ENCODE measurements around the gene AFG3L2. TPM values are rescaled to one million over a fixed set of nuclear protein-coding genes. Genes with fewer than 3 reads are reported as not detected.

The AFG3L2 gene
- total and polyA plus RNA-seq, 2 of the 8 experiments (the other 6 are each of a cell fraction or from before 2014, with no cell fraction given): 29.7 to 84.8 TPM

DNA sequence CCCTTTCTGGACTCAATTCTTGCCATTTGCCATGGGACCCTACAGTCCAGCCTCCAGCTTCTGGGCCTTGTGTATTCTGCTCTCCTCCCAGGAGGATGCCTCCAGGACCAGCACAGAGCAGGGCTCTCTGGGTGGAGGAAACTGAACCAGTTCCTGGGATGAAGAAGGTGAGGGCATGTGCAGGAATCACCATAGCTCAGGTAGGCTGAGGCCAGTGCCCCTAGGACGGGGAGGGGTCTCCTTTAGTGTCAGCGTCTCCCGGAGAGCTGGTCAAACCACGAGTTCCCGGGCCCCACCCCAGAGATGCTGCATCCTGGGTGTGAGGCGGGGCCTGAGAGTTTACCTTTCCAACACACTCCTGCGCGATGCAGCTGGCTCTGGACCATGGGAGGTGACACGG is 24.9 kb upstream of the AFG3L2 start (continued):
- TF ChIP-seq, protein P1, sequence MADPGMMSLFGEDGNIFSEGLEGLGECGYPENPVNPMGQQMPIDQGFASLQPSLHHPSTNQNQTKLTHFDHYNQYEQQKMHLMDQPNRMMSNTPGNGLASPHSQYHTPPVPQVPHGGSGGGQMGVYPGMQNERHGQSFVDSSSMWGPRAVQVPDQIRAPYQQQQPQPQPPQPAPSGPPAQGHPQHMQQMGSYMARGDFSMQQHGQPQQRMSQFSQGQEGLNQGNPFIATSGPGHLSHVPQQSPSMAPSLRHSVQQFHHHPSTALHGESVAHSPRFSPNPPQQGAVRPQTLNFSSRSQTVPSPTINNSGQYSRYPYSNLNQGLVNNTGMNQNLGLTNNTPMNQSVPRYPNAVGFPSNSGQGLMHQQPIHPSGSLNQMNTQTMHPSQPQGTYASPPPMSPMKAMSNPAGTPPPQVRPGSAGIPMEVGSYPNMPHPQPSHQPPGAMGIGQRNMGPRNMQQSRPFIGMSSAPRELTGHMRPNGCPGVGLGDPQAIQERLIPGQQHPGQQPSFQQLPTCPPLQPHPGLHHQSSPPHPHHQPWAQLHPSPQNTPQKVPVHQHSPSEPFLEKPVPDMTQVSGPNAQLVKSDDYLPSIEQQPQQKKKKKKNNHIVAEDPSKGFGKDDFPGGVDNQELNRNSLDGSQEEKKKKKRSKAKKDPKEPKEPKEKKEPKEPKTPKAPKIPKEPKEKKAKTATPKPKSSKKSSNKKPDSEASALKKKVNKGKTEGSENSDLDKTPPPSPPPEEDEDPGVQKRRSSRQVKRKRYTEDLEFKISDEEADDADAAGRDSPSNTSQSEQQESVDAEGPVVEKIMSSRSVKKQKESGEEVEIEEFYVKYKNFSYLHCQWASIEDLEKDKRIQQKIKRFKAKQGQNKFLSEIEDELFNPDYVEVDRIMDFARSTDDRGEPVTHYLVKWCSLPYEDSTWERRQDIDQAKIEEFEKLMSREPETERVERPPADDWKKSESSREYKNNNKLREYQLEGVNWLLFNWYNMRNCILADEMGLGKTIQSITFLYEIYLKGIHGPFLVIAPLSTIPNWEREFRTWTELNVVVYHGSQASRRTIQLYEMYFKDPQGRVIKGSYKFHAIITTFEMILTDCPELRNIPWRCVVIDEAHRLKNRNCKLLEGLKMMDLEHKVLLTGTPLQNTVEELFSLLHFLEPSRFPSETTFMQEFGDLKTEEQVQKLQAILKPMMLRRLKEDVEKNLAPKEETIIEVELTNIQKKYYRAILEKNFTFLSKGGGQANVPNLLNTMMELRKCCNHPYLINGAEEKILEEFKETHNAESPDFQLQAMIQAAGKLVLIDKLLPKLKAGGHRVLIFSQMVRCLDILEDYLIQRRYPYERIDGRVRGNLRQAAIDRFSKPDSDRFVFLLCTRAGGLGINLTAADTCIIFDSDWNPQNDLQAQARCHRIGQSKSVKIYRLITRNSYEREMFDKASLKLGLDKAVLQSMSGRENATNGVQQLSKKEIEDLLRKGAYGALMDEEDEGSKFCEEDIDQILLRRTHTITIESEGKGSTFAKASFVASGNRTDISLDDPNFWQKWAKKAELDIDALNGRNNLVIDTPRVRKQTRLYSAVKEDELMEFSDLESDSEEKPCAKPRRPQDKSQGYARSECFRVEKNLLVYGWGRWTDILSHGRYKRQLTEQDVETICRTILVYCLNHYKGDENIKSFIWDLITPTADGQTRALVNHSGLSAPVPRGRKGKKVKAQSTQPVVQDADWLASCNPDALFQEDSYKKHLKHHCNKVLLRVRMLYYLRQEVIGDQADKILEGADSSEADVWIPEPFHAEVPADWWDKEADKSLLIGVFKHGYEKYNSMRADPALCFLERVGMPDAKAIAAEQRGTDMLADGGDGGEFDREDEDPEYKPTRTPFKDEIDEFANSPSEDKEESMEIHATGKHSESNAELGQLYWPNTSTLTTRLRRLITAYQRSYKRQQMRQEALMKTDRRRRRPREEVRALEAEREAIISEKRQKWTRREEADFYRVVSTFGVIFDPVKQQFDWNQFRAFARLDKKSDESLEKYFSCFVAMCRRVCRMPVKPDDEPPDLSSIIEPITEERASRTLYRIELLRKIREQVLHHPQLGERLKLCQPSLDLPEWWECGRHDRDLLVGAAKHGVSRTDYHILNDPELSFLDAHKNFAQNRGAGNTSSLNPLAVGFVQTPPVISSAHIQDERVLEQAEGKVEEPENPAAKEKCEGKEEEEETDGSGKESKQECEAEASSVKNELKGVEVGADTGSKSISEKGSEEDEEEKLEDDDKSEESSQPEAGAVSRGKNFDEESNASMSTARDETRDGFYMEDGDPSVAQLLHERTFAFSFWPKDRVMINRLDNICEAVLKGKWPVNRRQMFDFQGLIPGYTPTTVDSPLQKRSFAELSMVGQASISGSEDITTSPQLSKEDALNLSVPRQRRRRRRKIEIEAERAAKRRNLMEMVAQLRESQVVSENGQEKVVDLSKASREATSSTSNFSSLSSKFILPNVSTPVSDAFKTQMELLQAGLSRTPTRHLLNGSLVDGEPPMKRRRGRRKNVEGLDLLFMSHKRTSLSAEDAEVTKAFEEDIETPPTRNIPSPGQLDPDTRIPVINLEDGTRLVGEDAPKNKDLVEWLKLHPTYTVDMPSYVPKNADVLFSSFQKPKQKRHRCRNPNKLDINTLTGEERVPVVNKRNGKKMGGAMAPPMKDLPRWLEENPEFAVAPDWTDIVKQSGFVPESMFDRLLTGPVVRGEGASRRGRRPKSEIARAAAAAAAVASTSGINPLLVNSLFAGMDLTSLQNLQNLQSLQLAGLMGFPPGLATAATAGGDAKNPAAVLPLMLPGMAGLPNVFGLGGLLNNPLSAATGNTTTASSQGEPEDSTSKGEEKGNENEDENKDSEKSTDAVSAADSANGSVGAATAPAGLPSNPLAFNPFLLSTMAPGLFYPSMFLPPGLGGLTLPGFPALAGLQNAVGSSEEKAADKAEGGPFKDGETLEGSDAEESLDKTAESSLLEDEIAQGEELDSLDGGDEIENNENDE (IDR thresholded peaks at IDR 0.05; ENCODE audit: insufficient replicate concordance, low read length): no peak
- TF ChIP-seq CTBP2 (IDR thresholded peaks at IDR 0.05; ENCODE audit: borderline replicate concordance, insufficient read depth, insufficient read length, low read length) (no peak), SIRT6 (IDR thresholded peaks at IDR 0.05; ENCODE audit: low read length) (no peak), TBP (IDR thresholded peaks at IDR 0.05; ENCODE audit: low read depth, low read length) (no peak), SP4 (IDR thresholded peaks at IDR 0.05; ENCODE audit: low read length) (no peak), KDM5A (IDR thresholded peaks at IDR 0.05; ENCODE audit: low read length) (no peak)

Data from H1 (cell line).